Thoracic aorta (tissue), 2 donors: Measurements from ENCODE around the gene ALS2. TPM values are rescaled to one million over a fixed set of nuclear protein-coding genes. Genes with fewer than 3 reads are reported as not detected.

Experiments
- ATAC-seq: fragments of 150-250 bp; one replicate; pipeline ENCODE4 v1.8.0; 2017; ENCODE audit warnings: low read depth; ENCODE audit not compliant: insufficient number of reproducible peaks, low FRiP score
- DNase-seq: peaks from one replicate; pipeline ENCODE4 v3.0.0-alpha.2; 2020; ENCODE audit warnings: low spot score
- H3K27ac ChIP-seq, 2 donors: fragments of 200-600 bp; sonication (generic); 1 replicate in 1 of 2; 2 replicates in 1 of 2; pipeline ENCODE4 v1.5.1; 2016; ENCODE audit warnings: mild to moderate bottlenecking in 2 of 2, moderate library complexity in 2 of 2
- H3K27me3 ChIP-seq: fragments of 200-600 bp; sonication (generic); replicated peaks from 2 replicates; pipeline ENCODE4 v1.6.0; 2016; ENCODE audit warnings: mild to moderate bottlenecking; ENCODE audit not compliant: insufficient read depth
- H3K36me3 ChIP-seq: fragments of 200-600 bp; sonication (generic); one replicate; pipeline ENCODE4 v1.5.1; 2016
- H3K4me1 ChIP-seq, 2 donors: fragments of 200-600 bp; sonication (generic); 1 replicate in 1 of 2; 2 replicates in 1 of 2; pipeline versions ENCODE4 v1.5.1 to v1.6.0; 2016; ENCODE audit warnings: low read depth in 2 of 2, mild to moderate bottlenecking in 1 of 2; ENCODE audit not compliant: control insufficient read depth in 1 of 2
- H3K4me3 ChIP-seq: fragments of 200-600 bp; sonication (generic); 2 replicates; pipeline ENCODE4 v1.5.1; 2016; ENCODE audit warnings: mild to moderate bottlenecking
- H3K9me3 ChIP-seq: fragments of 200-600 bp; sonication (generic); 2 replicates; pipeline ENCODE4 v1.5.1; 2016
- CTCF ChIP-seq: fragments of 200-600 bp; sonication (generic); IDR thresholded peaks from one replicate; pipeline ENCODE4 v1.5.1; 2019; ENCODE audit warnings: antibody characterized with exemption
- total RNA-seq, 2 donors: library from RNA; depleted of rRNA; stranded (reverse); fragments of >200 nt; gene quantifications; one replicate each; pipeline versions ENCODE4 v1.1.0 to v1.2.3, GENCODE V29; 2016

The ALS2 gene
- total RNA-seq, 2 donors from 2014 or later, result 34.5 to 45.1 TPM

- no peak for TF ChIP-seq CTCF
These were observed 10.3 kb upstream of the ALS2 start for GRCh38 chr2:201790989-201791388.

GRCh38 chr2:201790291-201790690, 9.6 kb upstream of the ALS2 start:
- H3K4me3 ChIP-seq, result no peak overlapping the region
- no peaks in the 10 kb centered on the region for H3K27me3 ChIP-seq
- peaks cover 0 to 13% of the 10 kb centered on the region in 2 donors for H3K4me1 ChIP-seq
- DNase-seq (no peak), ATAC-seq (no peak)
- H3K36me3 ChIP-seq, result no peaks in the 10 kb centered on the region
- no peaks in the 10 kb centered on the region for H3K9me3 ChIP-seq
- no peak for TF ChIP-seq CTCF
- no peak overlapping the region for H3K27ac ChIP-seq

More at GRCh38 chr2:201790989-201791388, 10.3 kb upstream of the ALS2 start:
- H3K4me3 ChIP-seq, result no peak overlapping the region
- peaks cover 0 to 10% of the 10 kb centered on the region in 2 donors for H3K4me1 ChIP-seq
- ATAC-seq (no peak), DNase-seq (no peak)
- H3K9me3 ChIP-seq, result no peaks in the 10 kb centered on the region
- no peaks in the 10 kb centered on the region for H3K36me3 ChIP-seq
- no peak overlapping the region for H3K27ac ChIP-seq
- no peaks in the 10 kb centered on the region for H3K27me3 ChIP-seq

- ATAC-seq (no peak), DNase-seq (no peak)
- H3K36me3 ChIP-seq, result no peaks in the 10 kb centered on the region
- H3K27ac ChIP-seq, result no peak overlapping the region
- no peaks in the 10 kb centered on the region for H3K27me3 ChIP-seq
- H3K4me3 ChIP-seq, result no peak overlapping the region
- peaks cover 0 to 13% of the 10 kb centered on the region in 2 donors for H3K4me1 ChIP-seq
- no peak for TF ChIP-seq CTCF
- no peaks in the 10 kb centered on the region for H3K9me3 ChIP-seq
These were observed 8.7 kb upstream of the ALS2 start for GRCh38 chr2:201789395-201789794.

GRCh38 chr2:201788371-201788770, 7.6 kb upstream of the ALS2 start:
- TF ChIP-seq CTCF, result no peak
- no peaks in the 10 kb centered on the region for H3K27me3 ChIP-seq
- no peak overlapping the region for H3K4me3 ChIP-seq
- no peaks in the 10 kb centered on the region for H3K36me3 ChIP-seq
- ATAC-seq (no peak), DNase-seq (no peak)
- no peak overlapping the region for H3K27ac ChIP-seq
- H3K9me3 ChIP-seq, result no peaks in the 10 kb centered on the region
- H3K4me1 ChIP-seq, result peaks cover 0 to 13% of the 10 kb centered on the region in 2 donors

- no peak for TF ChIP-seq CTCF
- H3K27ac ChIP-seq, result peak overlapping the region; percentile 23 to 54
- no peaks in the 10 kb centered on the region for H3K9me3 ChIP-seq
- H3K27me3 ChIP-seq, result no peaks in the 10 kb centered on the region
- DNase-seq, result no peak
- H3K4me3 ChIP-seq, result no peak overlapping the region
- H3K36me3 ChIP-seq, result no peaks in the 10 kb centered on the region
- peaks cover 0 to 18% of the 10 kb centered on the region in 2 donors for H3K4me1 ChIP-seq
- no peak for ATAC-seq
These were observed 5.7 kb upstream of the ALS2 start for GRCh38 chr2:201786471-201786870.
